Measurements from ENCODE around the gene NCAM2. TPM values are rescaled to one million over a fixed set of nuclear protein-coding genes. Genes with fewer than 3 reads are reported as not detected.

Gene NCAM2
- total and polyA plus RNA-seq, 2 of the 4 experiments (the other 2 are of a cell fraction): 2.7 to 5.0 TPM

- Histone ChIP-seq H2BK5ac (ENCODE audit: low read depth, low read length, poor library complexity, severe bottlenecking) (peak overlapping the region; percentile 0), H2AK5ac (ENCODE audit: low read depth, low read length) (no peak overlapping the region), H3K23ac (ENCODE audit: low read depth, low read length) (no peak overlapping the region), H2BK15ac (ENCODE audit: low read depth, low read length) (no peak overlapping the region), H3K9ac (ENCODE audit: low read depth, low read length) (no peak overlapping the region), H2AFZ (replicated peaks; ENCODE audit: low read length, poor library complexity) (no peak overlapping the region), H3K79me1 (ENCODE audit: low read depth in 1 of 2, low read length in 2 of 2) (no peaks in the 10 kb centered on the region), H3K56ac (ENCODE audit: extremely low read depth, insufficient read depth, low read length) (no peak overlapping the region), H4K5ac (ENCODE audit: low read depth, low read length) (no peak overlapping the region), H3K4ac (ENCODE audit: low read depth, low read length) (no peak overlapping the region), H3K14ac (replicated peaks; ENCODE audit: low read depth, low read length) (no peak overlapping the region), H3K4me2 (ENCODE audit: low read depth, low read length) (no peak overlapping the region), H3K36me3 (ENCODE audit: control insufficient read depth, insufficient read depth, low read length) (no peaks in the 10 kb centered on the region), H3K18ac (ENCODE audit: low read depth, low read length) (no peak overlapping the region), H3K4me3 (ENCODE audit: insufficient read depth, low read depth, low read length) (no peak overlapping the region), H3K4me1 (ENCODE audit: control insufficient read depth, insufficient read depth, low read length) (peaks cover 3% of the 10 kb centered on the region; the same call in 1 of the 2 replicates), H3K9me1 (ENCODE audit: insufficient read depth, low read length) (no peaks in the 10 kb centered on the region), H3K27me3 (ENCODE audit: control insufficient read depth, insufficient read depth, low read length) (no peaks in the 10 kb centered on the region), H2BK120ac (ENCODE audit: low read depth, low read length) (no peak overlapping the region), H4K91ac (ENCODE audit: insufficient read depth, low read depth, low read length) (no peak overlapping the region), H2AK9ac (replicated peaks; ENCODE audit: low read depth, low read length, poor library complexity) (no peak overlapping the region), H3K27ac (ENCODE audit: insufficient read depth, low read length) (no peak overlapping the region), H3K9me3 (ENCODE audit: control insufficient read depth, insufficient read depth, low read length) (no peaks in the 10 kb centered on the region), H4K8ac (ENCODE audit: low read depth in 2 of 2, low read length in 2 of 2) (no peak overlapping the region; a peak in 1 of 4 replicates), H2BK20ac (ENCODE audit: low read depth, low read length) (no peak overlapping the region), H4K20me1 (ENCODE audit: insufficient read depth, low read length) (no peaks in the 10 kb centered on the region)
- dilution Hi-C loops (cut with HindIII; ENCODE audit: low sequenced_read_pairs, unreplicated experiment) (no loop called here), intact Hi-C loops (cut with micrococcal nuclease) (no loop called here), in situ Hi-C loops (cut with MboI; ENCODE audit: low sequenced_read_pairs) (no loop called here)
- ATAC-seq (ENCODE audit: low read depth) (no peak), DNase-seq (no peak)
- ChIA-PET POLR2A (ENCODE audit: unreplicated experiment) (no interaction called here), CTCF (no interaction called here)
- TF ChIP-seq BHLHE40 (IDR thresholded peaks at IDR 0.05; ENCODE audit: low read depth, low read length): no peak
- TF ChIP-seq MAFK (IDR thresholded peaks at IDR 0.05; ENCODE audit: low read depth, low read length): no peak
- TF ChIP-seq, protein P1, sequence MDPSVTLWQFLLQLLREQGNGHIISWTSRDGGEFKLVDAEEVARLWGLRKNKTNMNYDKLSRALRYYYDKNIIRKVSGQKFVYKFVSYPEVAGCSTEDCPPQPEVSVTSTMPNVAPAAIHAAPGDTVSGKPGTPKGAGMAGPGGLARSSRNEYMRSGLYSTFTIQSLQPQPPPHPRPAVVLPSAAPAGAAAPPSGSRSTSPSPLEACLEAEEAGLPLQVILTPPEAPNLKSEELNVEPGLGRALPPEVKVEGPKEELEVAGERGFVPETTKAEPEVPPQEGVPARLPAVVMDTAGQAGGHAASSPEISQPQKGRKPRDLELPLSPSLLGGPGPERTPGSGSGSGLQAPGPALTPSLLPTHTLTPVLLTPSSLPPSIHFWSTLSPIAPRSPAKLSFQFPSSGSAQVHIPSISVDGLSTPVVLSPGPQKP (IDR thresholded peaks at IDR 0.05; ENCODE audit: borderline replicate concordance, low read depth, low read length): no peak
- no peak for TF ChIP-seq NFE2L2 (IDR thresholded peaks at IDR 0.05; ENCODE audit: low read depth, low read length)
- TF ChIP-seq CHD1 (IDR thresholded peaks at IDR 0.05; ENCODE audit: low read depth, low read length): no peak
- WGBS, 2 experiments (ENCODE audit: extremely low coverage in 2 of 2, insufficient read length in 1 of 2): no CpG with 5 or more reads among the region's 3 CpGs
- BruUV-seq (replicated peaks): no TSS peak
Observed at GRCh38 chr21:21182401-21183010, 184.3 kb downstream of the NCAM2 start.
